NCI-H1694 treated with DMSO at 0.1 percent for 48 hours (cell line): Measurements from ENCODE around the gene PDE4C.

Experiments
- DNase-seq: peaks from one replicate; lab custom pipeline; 2025; lab: John Stamatoyannopoulos, UW

The PDE4C gene

GRCh38 chr19:18198374-18198773 lies 27.9 kb downstream of the PDE4C start:
- DNase-seq, result no peak

GRCh38 chr19:18197941-18198340 lies 28.3 kb downstream of the PDE4C start:
- DNase-seq, result no peak

- DNase-seq, result no peak
Measured at GRCh38 chr19:18197306-18197705, 28.9 kb downstream of the PDE4C start.

- no peak for DNase-seq
Measured at GRCh38 chr19:18196511-18196845, 29.8 kb downstream of the PDE4C start.

GRCh38 chr19:18194554-18195238 lies 31.5 kb downstream of the PDE4C start:
- no peak for DNase-seq

- no peak for DNase-seq
Measured at GRCh38 chr19:18194181-18194530, 32.1 kb downstream of the PDE4C start.

GRCh38 chr19:18193388-18194180 lies 32.7 kb downstream of the PDE4C start:
- no peak for DNase-seq

- peak; percentile 100 for DNase-seq
Measured at GRCh38 chr19:18192673-18193387, 33.4 kb downstream of the PDE4C start, which contains the start of gene MPV17L2. MPV17L2 (plus strand) TSS chr19:18193218; CDS start chr19:18193282, 64 bp downstream.

- DNase-seq, result no peak
Measured at GRCh38 chr19:18191640-18192062, 34.6 kb downstream of the PDE4C start.

GRCh38 chr19:18190278-18190677 lies 36.0 kb downstream of the PDE4C start:
- no peak for DNase-seq

GRCh38 chr19:18185538-18185937 lies 40.7 kb downstream of the PDE4C start:
- no peak for DNase-seq

- no peak for DNase-seq
Measured at GRCh38 chr19:18183529-18183928, 42.7 kb downstream of the PDE4C start.

- DNase-seq, result no peak
Measured at GRCh38 chr19:18179957-18180356, 46.3 kb downstream of the PDE4C start.

- no peak for DNase-seq
Measured at GRCh38 chr19:18176367-18177310, 49.6 kb downstream of the PDE4C start.

- no peak for DNase-seq
Measured at GRCh38 chr19:18174983-18175382, 51.3 kb downstream of the PDE4C start.
